ENCODE data around the gene GMPR. TPM values are rescaled to one million over a fixed set of nuclear protein-coding genes. Genes with fewer than 3 reads are reported as not detected.
A peak's percentile ranks its signal among the peaks of the same experiment; 100 is the strongest.

GMPR gene
- total RNA-seq, 1 donor = 6.5 TPM

DNA sequence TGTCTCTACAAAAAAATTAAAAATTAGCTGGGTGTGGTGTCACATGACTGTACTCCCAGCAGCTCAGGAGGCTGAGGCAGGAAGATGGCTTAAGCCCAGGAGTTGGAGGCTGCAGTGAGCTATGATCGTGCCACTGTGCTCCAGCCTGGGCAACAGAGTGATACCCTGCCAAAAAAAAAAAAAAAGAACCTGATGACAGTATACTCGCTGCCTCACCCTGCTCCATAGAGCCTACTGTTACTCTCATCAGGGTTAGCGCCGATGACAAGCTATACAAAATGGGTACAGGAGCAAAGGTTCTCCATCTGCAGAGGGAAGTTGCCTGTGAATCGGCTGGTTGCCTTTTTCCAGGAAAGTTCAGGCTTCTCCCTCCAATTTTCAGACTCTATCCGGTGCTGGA lies 53.4 kb downstream of the GMPR start:
- TF ChIP-seq, protein P1, sequence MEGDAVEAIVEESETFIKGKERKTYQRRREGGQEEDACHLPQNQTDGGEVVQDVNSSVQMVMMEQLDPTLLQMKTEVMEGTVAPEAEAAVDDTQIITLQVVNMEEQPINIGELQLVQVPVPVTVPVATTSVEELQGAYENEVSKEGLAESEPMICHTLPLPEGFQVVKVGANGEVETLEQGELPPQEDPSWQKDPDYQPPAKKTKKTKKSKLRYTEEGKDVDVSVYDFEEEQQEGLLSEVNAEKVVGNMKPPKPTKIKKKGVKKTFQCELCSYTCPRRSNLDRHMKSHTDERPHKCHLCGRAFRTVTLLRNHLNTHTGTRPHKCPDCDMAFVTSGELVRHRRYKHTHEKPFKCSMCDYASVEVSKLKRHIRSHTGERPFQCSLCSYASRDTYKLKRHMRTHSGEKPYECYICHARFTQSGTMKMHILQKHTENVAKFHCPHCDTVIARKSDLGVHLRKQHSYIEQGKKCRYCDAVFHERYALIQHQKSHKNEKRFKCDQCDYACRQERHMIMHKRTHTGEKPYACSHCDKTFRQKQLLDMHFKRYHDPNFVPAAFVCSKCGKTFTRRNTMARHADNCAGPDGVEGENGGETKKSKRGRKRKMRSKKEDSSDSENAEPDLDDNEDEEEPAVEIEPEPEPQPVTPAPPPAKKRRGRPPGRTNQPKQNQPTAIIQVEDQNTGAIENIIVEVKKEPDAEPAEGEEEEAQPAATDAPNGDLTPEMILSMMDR (IDR thresholded peaks at IDR 0.05; ENCODE audit: extremely low read depth, low read depth, low read length) = no peak
- H2AFZ ChIP-seq (ENCODE audit: low read length) = no peak overlapping the region
- H3K27me3 ChIP-seq (ENCODE audit: insufficient read depth, low read length) = no peaks in the 10 kb centered on the region
- no peaks in the 10 kb centered on the region for H3K36me3 ChIP-seq (ENCODE audit: insufficient read depth, low read length)
- no peak overlapping the region for H3K4me3 ChIP-seq (ENCODE audit: insufficient read depth, low read length)
- H4K20me1 ChIP-seq (ENCODE audit: insufficient read depth, low read length) = no peaks in the 10 kb centered on the region
- no peaks in the 10 kb centered on the region for H3K9me3 ChIP-seq (ENCODE audit: low read depth, low read length)
- no peaks in the 10 kb centered on the region for H3K4me1 ChIP-seq (ENCODE audit: insufficient read depth, low read length)
- DNase-seq (ENCODE audit: insufficient read length, low spot score, missing footprints) = no peak
- no peaks in the 10 kb centered on the region for H3K79me2 ChIP-seq (ENCODE audit: insufficient read depth, low read length)
- no peak overlapping the region for H3K4me2 ChIP-seq (ENCODE audit: insufficient read depth, low read length)
- H3K27ac ChIP-seq (ENCODE audit: low read depth, low read length) = no peak overlapping the region

DNA sequence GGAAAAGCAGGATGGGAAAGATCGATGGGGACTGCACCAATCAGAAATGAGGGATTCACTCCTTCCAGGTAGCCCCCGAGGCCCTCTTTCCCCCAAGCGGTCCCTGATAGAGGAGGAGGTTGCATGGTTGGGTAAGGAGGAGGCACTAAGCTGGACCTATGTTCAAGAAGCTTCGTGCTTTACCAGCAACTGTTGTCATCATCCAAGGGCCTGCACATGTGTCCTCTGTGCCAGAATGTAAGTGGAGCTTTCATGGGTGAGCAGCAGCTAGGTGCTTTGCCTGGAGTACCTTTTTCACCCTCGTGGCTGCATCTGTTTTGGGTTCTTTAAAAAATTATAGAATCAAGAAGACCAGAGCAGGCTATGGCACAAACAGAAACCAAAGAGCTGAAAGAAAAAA lies 54.0 kb downstream of the GMPR start:
- Histone ChIP-seq H3K9me3 (ENCODE audit: low read depth, low read length) (no peaks in the 10 kb centered on the region), H3K4me1 (ENCODE audit: insufficient read depth, low read length) (no peaks in the 10 kb centered on the region), H3K27me3 (ENCODE audit: insufficient read depth, low read length) (no peaks in the 10 kb centered on the region), H3K4me2 (ENCODE audit: insufficient read depth, low read length) (no peak overlapping the region), H3K36me3 (ENCODE audit: insufficient read depth, low read length) (no peaks in the 10 kb centered on the region), H3K4me3 (ENCODE audit: insufficient read depth, low read length) (no peak overlapping the region), H2AFZ (ENCODE audit: low read length) (no peak overlapping the region), H3K79me2 (ENCODE audit: insufficient read depth, low read length) (no peaks in the 10 kb centered on the region), H4K20me1 (ENCODE audit: insufficient read depth, low read length) (no peaks in the 10 kb centered on the region), H3K27ac (ENCODE audit: low read depth, low read length) (no peak overlapping the region)
- no peak for DNase-seq (ENCODE audit: insufficient read length, low spot score, missing footprints)
- TF ChIP-seq, protein P1 (IDR thresholded peaks at IDR 0.05; ENCODE audit: extremely low read depth, low read depth, low read length) = no peak

DNA sequence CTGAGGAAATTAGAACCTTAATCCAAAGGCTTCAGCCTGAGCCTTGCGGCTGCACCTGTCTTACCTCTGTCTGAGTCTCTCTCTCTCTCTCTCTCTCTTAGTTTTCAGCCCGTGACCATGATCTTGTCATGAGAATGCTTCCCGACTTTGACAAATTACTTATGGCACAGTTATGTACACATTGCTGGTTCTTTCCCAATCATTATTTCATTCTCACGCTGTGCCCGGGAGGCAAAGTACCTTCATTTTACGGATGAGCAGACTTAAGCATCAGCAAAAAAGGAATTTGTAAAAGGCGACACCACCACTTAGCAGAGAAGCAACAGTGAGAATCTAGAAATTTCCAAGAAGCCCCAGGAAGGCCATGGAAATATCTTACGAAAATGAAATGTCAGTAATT lies 54.6 kb downstream of the GMPR start:
- Histone ChIP-seq H3K79me2 (ENCODE audit: insufficient read depth, low read length) (no peaks in the 10 kb centered on the region), H2AFZ (ENCODE audit: low read length) (no peak overlapping the region), H3K4me1 (ENCODE audit: insufficient read depth, low read length) (no peaks in the 10 kb centered on the region), H3K9me3 (ENCODE audit: low read depth, low read length) (no peaks in the 10 kb centered on the region), H3K36me3 (ENCODE audit: insufficient read depth, low read length) (no peaks in the 10 kb centered on the region), H3K27ac (ENCODE audit: low read depth, low read length) (no peak overlapping the region), H3K4me3 (ENCODE audit: insufficient read depth, low read length) (no peak overlapping the region), H4K20me1 (ENCODE audit: insufficient read depth, low read length) (no peaks in the 10 kb centered on the region), H3K27me3 (ENCODE audit: insufficient read depth, low read length) (no peaks in the 10 kb centered on the region), H3K4me2 (ENCODE audit: insufficient read depth, low read length) (no peak overlapping the region)
- TF ChIP-seq, protein P1 (IDR thresholded peaks at IDR 0.05; ENCODE audit: extremely low read depth, low read depth, low read length) = no peak
- DNase-seq (ENCODE audit: insufficient read length, low spot score, missing footprints) = no peak

DNA sequence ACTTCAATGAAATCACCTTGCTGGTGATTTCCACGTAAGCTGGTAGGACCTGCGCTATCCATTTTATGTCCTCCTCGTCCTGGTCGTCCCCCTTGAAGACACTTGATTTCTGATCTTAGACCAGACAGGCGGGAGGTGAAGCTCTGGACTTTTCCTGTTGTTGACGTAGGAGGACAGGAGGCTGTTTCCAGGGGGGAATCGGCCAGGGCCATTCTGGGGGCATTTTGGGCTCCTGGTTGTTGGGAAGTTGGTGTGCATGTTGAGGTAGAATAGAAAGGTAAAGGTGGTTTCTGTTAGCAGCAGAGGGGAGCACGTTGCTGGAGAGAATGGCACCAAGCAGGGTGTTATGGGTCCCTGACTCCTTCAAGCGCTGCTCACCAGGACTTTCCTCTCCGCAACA lies 56.0 kb downstream of the GMPR start:
- H3K27ac ChIP-seq (ENCODE audit: low read depth, low read length) = no peak overlapping the region
- TF ChIP-seq, protein P1 (IDR thresholded peaks at IDR 0.05; ENCODE audit: extremely low read depth, low read depth, low read length) = no peak

More for the DNA sequence above, 56.0 kb downstream of the GMPR start:
- Histone ChIP-seq H3K4me3 (ENCODE audit: insufficient read depth, low read length) (no peak overlapping the region), H2AFZ (ENCODE audit: low read length) (no peak overlapping the region), H4K20me1 (ENCODE audit: insufficient read depth, low read length) (no peaks in the 10 kb centered on the region), H3K4me2 (ENCODE audit: insufficient read depth, low read length) (no peak overlapping the region), H3K27me3 (ENCODE audit: insufficient read depth, low read length) (no peaks in the 10 kb centered on the region), H3K36me3 (ENCODE audit: insufficient read depth, low read length) (no peaks in the 10 kb centered on the region), H3K9me3 (ENCODE audit: low read depth, low read length) (no peaks in the 10 kb centered on the region), H3K79me2 (ENCODE audit: insufficient read depth, low read length) (no peaks in the 10 kb centered on the region), H3K4me1 (ENCODE audit: insufficient read depth, low read length) (no peaks in the 10 kb centered on the region)
- DNase-seq (ENCODE audit: insufficient read length, low spot score, missing footprints) = peak; percentile 62

Data from osteoblast (primary cell).